Esophagus squamous epithelium (tissue), 4 donors: Measurements from ENCODE around the gene MYO1F.

ENCODE experiments used
- POLR2A ChIP-seq, 4 donors: fragments of 450-650 bp; IDR thresholded peaks; one replicate each; pipeline ENCODE4 v1.6.1; 2017; ENCODE audit warnings: antibody characterized with exemption in 4 of 4, mild to moderate bottlenecking in 4 of 4, moderate library complexity in 3 of 4
- TF ChIP-seq, protein P1 (sequence below), 6 experiments: fragments of 450-650 bp in 4 of 6; fragments of 200-600 bp in 2 of 6; sonication (generic) in 2 of 6; IDR thresholded peaks; one replicate each; pipeline ENCODE4 v1.5.1; 2016 to 2019; ENCODE audit warnings: antibody characterized with exemption in 6 of 6, mild to moderate bottlenecking in 4 of 6, moderate library complexity in 4 of 6

DNA sequence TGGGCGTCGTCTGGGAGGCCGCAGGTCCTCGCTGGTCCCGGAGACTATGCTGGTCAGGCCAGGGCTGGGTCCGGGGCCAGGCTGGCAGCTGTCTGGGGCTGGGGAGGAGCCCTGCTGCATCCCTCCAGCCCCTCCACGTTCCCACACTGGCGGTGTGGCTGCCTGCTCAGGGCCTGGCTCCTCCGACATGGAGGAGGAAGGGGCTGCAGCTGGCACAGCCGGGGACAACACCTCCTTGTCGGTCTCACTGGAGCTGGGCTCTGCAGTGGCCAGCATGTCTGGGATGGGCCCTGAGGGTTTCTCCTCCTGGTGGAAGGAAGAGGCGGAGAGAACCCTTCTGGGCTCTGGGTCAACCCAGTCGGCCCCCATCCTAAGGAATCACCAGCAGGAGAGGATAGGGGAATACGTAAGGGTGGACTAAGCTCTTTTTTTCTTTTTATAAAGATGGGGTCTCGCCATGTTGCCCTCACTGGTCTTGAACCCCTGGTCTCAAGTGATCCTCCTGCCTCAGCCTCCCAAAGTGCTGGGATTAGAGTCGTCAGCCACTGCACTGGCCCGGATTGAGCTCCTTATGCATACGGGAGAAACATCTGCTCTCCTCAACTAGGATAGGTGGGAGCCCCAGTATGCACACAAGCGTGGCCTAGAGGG lies 64.1 kb downstream of the MYO1F start:
- no peak for TF ChIP-seq POLR2A (IDR thresholded peaks at IDR 0.05)
- TF ChIP-seq, protein P1, sequence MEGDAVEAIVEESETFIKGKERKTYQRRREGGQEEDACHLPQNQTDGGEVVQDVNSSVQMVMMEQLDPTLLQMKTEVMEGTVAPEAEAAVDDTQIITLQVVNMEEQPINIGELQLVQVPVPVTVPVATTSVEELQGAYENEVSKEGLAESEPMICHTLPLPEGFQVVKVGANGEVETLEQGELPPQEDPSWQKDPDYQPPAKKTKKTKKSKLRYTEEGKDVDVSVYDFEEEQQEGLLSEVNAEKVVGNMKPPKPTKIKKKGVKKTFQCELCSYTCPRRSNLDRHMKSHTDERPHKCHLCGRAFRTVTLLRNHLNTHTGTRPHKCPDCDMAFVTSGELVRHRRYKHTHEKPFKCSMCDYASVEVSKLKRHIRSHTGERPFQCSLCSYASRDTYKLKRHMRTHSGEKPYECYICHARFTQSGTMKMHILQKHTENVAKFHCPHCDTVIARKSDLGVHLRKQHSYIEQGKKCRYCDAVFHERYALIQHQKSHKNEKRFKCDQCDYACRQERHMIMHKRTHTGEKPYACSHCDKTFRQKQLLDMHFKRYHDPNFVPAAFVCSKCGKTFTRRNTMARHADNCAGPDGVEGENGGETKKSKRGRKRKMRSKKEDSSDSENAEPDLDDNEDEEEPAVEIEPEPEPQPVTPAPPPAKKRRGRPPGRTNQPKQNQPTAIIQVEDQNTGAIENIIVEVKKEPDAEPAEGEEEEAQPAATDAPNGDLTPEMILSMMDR (IDR thresholded peaks at IDR 0.05): no peak
